HG02678 (cell line): ENCODE measurements around the gene CLCC1.
"Not testable (repeated sequence)": the region's sequence is repeated elsewhere in the genome, so short reads cannot be mapped to it uniquely, and the experiment has no call there.

Experiments used
- ATAC-seq: cut with Tn5 transposase; IDR thresholded peaks from one replicate; pipeline ENCODE4 v1.9.1; 2021; ENCODE audit warnings: mild to moderate bottlenecking, moderate library complexity; ENCODE audit not compliant: unreplicated experiment

Gene CLCC1

GRCh38 chr1:108963052-108963686, at the start of gene CLCC1:
CLCC1 (minus strand) TSS chr1:108963484; CDS start chr1:108950437, 13,047 bp downstream.
- peak; percentile 93 for ATAC-seq

GRCh38 chr1:109011335-109011734, 48.1 kb upstream of the CLCC1 start:
- ATAC-seq = no peak

GRCh38 chr1:108996622-108997021, 33.3 kb upstream of the CLCC1 start:
- ATAC-seq = not testable (repeated sequence)

DNA sequence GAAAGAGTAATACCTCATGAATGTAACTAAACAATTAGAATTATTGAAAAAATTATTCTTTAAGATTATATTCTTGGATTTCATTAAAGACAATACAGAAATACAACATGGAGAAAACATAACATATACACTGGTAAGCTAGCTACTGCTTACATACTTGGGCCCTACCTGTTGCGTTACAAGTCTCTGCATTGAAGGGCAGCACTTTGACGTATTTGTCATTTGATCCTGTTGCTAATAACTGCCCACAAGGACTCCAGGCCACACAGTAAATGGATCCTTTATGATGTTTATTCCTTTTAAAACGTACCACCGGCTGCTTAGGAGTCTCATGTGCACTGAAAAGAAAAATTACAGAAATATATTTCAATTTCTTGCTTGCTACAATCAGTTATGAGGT, 19.8 kb upstream of the CLCC1 start:
- no peak for ATAC-seq

DNA sequence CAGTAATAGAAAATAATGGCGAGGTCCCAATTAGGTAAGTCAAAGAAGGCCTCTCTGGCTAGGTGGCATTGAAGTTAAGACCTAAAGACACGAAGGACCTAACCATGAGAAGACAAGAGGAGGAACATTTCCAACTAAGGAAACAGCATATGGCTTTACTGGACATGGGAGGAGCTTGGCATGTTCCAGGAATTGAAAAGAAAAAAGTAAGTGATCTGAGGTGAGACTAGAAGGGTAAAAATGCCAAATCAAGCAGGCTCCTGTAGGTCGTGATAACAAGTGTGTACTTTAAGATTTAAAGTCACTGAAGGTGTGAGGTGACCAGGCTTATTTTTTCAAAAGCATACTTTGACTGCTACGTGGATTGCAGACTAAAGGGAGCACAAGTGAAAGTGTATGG, 13.4 kb upstream of the CLCC1 start:
- ATAC-seq = no peak

DNA sequence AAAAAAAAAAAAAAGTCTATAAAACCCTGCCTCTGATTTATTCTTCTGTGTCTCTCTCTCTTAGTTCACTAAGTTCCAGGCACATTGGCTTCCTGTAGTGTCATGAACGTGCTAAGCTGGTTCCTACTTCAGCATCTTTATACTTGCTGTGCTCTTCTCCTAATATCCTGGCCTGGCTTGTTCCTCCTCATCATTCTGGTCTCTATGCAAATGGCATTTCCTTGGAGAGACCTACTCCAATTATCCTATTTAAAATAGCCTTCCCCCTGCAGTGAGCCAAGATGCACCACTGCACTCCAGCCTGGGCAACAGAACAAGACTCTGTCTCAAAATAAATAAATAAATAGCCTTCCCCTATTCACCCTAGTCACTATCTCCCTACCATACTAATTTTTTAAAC, 9.7 kb upstream of the CLCC1 start:
- ATAC-seq = no peak

DNA sequence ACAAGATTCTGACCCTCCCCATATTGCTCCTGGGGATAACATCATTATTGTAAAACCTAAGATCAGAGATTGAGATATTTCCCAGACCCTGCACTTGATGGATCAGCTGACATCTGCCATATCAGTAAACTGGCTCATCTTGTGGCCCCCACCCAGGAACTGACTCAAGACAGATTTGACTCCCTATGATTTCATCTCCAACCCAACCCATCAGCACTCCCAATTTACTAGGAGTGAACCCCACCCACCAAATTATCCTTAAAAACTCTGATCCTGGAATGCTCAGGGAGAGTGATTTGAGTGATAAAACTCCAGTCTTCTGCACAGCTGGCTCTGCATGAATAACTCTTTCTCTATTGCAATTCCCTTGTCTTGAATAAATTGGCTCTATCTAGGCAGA, 6.1 kb upstream of the CLCC1 start:
- ATAC-seq = no peak

DNA sequence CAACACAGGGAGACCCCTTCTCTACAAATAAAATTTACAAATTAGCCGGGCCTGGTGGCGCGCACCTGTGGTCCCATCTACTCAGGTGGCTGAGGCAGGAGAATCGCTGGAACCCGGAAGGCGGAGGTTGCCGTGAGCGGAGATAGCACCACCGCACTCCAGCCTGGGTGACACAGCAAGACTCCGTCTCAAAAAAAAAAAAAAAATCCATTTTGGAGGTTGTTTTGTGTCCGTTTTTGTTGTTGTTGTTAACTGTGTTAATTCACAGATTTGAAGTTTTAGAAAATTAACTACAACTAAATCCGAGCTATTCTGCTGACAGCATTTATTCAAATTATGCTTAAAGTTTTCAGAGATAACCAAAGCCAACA, 618 bp downstream of the CLCC1 start:
- no peak for ATAC-seq

GRCh38 chr1:108961752-108962486, 1.4 kb downstream of the CLCC1 start:
- ATAC-seq = no peak

DNA sequence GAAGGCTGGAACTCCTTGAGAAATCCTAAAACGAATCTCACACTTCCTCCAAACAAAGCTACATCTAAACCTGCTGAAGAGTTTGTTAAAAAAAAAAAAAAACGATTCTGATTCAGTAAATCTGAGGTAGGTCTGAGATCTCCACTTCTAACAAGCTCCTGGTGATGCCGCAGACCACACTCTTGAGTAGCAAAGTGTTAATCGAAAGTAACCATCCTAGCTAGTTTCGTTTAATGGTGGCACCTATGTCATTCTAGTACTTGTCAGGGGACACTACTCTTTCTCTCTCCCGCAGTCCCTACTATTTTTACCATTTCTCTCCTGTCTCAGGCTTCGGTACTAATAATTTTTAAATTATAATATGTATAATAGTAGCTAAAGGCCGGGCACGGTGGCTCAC, 2.1 kb downstream of the CLCC1 start:
- ATAC-seq = no peak

DNA sequence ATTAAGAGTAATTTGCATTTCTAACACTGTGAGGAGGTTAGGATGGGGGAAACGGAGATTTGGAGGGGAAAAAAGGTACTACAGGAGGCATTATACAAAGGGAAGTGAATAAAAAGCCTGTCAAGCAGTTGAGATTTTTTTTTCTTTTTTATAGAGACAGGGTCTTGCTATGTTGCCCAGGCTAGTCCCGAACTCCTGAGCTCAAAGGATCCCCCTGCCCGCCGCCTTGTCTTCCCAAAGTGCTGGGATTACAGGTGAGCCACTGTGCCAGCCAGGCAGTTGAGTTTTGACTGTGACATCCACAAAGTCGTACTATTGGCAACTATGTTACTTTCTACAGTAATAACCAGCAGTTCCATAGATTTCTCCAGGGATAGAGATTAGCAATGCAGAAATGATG, 2.6 kb downstream of the CLCC1 start:
- no peak for ATAC-seq

DNA sequence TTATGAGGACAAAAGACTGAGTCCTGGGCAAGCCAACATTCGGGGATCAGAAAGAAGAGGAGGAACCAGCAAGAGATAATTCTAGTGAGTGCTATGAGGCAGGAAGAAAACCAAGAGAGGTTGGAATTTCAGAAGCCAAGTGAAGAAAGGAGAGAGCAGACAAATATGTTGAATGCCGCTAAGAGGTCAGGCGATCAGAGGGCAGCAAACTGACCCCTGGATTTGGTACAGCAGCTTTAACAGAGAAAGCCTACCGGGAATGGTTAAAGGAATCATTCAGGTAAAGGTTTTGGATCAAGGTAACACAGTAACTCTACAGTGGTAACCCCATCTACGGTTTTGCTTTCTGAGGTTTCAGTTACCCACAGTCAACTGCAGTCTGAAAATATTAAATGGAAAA, 5.4 kb downstream of the CLCC1 start:
- ATAC-seq = no peak

DNA sequence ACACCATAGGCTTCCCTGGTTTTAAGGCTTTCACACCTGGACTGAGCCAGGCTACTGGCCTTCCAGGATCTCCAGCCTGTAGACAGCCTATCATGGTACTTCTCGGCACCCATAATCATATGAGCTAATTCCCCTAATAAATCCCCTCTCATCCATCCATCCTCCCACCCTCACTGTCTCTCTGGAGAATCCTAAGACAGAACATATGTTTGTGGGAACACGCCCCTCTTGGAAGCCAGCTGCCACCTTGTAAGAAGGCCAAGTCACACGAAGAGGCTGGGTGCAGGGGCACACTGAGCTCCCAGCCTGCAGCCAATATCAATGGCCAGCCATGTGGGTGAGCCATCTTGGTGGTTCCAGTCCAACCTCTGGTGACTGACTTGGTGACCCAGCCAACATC, 7.4 kb downstream of the CLCC1 start:
- no peak for ATAC-seq

DNA sequence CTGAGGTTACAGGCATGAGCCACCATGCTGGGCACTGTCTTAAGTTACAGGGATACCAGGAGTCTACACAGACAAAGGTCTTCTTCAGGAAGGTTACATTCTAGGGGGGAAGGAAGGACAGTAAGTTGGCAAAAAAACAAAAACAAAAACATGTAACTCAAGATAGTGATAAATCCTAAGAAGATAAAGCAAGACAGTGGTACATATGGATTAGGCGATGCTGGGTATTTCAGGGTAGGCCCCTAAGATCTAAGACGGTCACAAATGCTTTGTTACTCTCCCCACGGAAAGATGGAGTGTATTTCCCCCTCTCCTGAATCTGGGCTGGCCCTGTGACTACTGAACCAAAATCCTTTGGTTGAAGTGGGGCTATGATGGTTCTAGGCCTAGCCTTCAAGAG, 8.2 kb downstream of the CLCC1 start:
- ATAC-seq = no peak

GRCh38 chr1:108953452-108953851, 9.8 kb downstream of the CLCC1 start:
- no peak for ATAC-seq

GRCh38 chr1:108951242-108951641, 12.0 kb downstream of the CLCC1 start:
- ATAC-seq = no peak

- no peak for ATAC-seq
Measured at GRCh38 chr1:108949044-108949443, 14.2 kb downstream of the CLCC1 start.

GRCh38 chr1:108947871-108948525, 15.3 kb downstream of the CLCC1 start:
- ATAC-seq = no peak

GRCh38 chr1:108936170-108936569, 27.1 kb downstream of the CLCC1 start:
- ATAC-seq = no peak

- ATAC-seq = no peak
Measured at GRCh38 chr1:108933944-108934343, 29.3 kb downstream of the CLCC1 start.

DNA sequence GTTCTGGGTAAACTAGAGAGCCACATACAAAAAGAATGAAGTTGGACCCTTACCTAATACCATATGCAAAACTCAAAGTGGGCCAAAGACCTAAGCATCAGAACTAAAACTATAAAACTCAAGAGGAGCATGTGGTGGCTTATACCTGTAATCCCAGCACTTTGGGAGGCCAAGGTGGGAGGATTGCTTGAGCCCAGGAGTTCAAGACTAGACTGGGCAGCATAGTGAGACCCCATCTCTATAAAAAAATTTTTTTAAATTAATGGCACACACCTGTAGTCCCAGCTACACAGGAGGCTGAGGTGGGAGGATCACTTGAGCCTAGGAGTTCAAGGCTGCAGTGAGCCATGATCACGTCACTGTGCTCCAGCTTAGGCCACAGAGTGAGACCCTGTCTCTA, 35.7 kb downstream of the CLCC1 start:
- ATAC-seq = not testable (repeated sequence)

DNA sequence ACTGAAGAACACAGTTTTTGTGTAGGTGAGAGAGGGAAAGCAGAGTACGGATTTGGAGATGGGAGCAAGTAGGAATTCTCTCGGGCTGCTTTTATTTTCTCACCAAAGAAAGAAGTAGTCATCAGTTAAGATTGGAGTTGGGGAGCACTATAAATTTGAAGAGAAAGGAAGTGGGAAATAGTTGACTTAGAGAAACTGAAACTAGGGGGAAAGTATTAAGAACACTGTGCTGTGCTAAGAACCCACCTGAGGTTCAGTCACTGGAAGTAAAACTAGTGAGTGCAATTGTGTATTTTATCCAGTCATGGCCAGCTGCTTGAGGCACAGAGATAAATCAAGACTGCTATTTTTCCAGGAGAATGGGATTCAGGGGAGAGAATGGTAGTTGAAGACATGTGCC, 37.4 kb downstream of the CLCC1 start:
- ATAC-seq = no peak
